Measurements from ENCODE around the gene SLC6A1. TPM values are rescaled to one million over a fixed set of nuclear protein-coding genes. Genes with fewer than 3 reads are reported as not detected.

Gene SLC6A1
- total RNA-seq, 1 experiment from 2014 or later: not detected

- ATAC-seq (peak; percentile 87), DNase-seq (ENCODE audit: low read depth, low spot score) (peak; percentile 50)
- peaks cover 3 to 10% of the 10 kb centered on the region in 2 experiments; a peak in 2 of 4 replicates for H3K4me1 ChIP-seq (ENCODE audit: control insufficient read depth in 1 of 2, insufficient read depth in 2 of 2, low read length in 2 of 2)
- intact Hi-C loops (cut with micrococcal nuclease): loop anchor here (1.0 to 5.0 kb wide), 4 partner anchors 95 to 592 kb away; no protein-coding TSS in a partner anchor
- no peaks in the 10 kb centered on the region for H4K20me1 ChIP-seq (ENCODE audit: insufficient read depth)
- peak overlapping the region; percentile 75 for H3K4me2 ChIP-seq (ENCODE audit: low read length)
- peak overlapping the region; percentile 80 for H2AFZ ChIP-seq (ENCODE audit: low read depth, low read length, poor library complexity, severe bottlenecking)
- H3K9me2 ChIP-seq (ENCODE audit: insufficient read depth): no peaks in the 10 kb centered on the region
- H3K27me3 ChIP-seq (ENCODE audit: insufficient read depth, low read length): peaks cover 5% of the 10 kb centered on the region; the same call in 1 of the 2 replicates
- H3K79me2 ChIP-seq (ENCODE audit: insufficient read depth, low read length): no peaks in the 10 kb centered on the region
- RAD21 ChIA-PET (ENCODE audit: low non-redundant PET in 1 of 2, low total read pairs in 2 of 2, uncharacterized antibody in 2 of 2, unreplicated experiment in 2 of 2): interaction anchor here (0.6 to 2.5 kb wide), 9 partner anchors 36 to 303 kb away, joined by 3 to 11 read pairs (median 5); no protein-coding TSS in a partner anchor
- BruUV-seq (replicated peaks): no TSS peak
- no peak overlapping the region for H3K9ac ChIP-seq (ENCODE audit: low read length)
- H3K36me3 ChIP-seq (ENCODE audit: control insufficient read depth in 1 of 2, insufficient read depth in 2 of 2, low read length in 2 of 2): no peaks in the 10 kb centered on the region
- H3K4me3 ChIP-seq (replicated peaks in 1 of 2; ENCODE audit: low read depth in 1 of 2, low read length in 2 of 2): peak overlapping the region in 1 of 2 experiments; percentile 25; a peak in 2 of 4 replicates
- POLR2A ChIA-PET: interaction anchor here (0.9 kb wide), 1 partner anchor 275 kb away, joined by 3 read pairs; no protein-coding TSS in a partner anchor
- CTCF ChIA-PET: interaction anchor here (0.7 to 3.5 kb wide), 27 partner anchors 10 to 310 kb away, joined by 3 to 47 read pairs (median 4); partner anchors contain the start of gene HRH1
- H3K9me3 ChIP-seq (ENCODE audit: control insufficient read depth in 1 of 2, insufficient read depth in 1 of 2, low read depth in 1 of 2, low read length in 2 of 2): peaks cover 0 to 5% of the 10 kb centered on the region in 2 experiments; a peak in 1 of 4 replicates
- H3K27ac ChIP-seq (ENCODE audit: low read depth, low read length): no peak overlapping the region; the same call in 1 of the 2 replicates
- TF ChIP-seq CTCF (IDR thresholded peaks at IDR 0.05 in 2 of 3, conservative IDR thresholded peaks at IDR 0.05 in 1 of 3; ENCODE audit: borderline replicate concordance in 1 of 3, insufficient read depth in 1 of 3, low read depth in 2 of 3, low read length in 2 of 3): peak; percentile 84 to 91 (median 84)
- TF ChIP-seq, protein P1, sequence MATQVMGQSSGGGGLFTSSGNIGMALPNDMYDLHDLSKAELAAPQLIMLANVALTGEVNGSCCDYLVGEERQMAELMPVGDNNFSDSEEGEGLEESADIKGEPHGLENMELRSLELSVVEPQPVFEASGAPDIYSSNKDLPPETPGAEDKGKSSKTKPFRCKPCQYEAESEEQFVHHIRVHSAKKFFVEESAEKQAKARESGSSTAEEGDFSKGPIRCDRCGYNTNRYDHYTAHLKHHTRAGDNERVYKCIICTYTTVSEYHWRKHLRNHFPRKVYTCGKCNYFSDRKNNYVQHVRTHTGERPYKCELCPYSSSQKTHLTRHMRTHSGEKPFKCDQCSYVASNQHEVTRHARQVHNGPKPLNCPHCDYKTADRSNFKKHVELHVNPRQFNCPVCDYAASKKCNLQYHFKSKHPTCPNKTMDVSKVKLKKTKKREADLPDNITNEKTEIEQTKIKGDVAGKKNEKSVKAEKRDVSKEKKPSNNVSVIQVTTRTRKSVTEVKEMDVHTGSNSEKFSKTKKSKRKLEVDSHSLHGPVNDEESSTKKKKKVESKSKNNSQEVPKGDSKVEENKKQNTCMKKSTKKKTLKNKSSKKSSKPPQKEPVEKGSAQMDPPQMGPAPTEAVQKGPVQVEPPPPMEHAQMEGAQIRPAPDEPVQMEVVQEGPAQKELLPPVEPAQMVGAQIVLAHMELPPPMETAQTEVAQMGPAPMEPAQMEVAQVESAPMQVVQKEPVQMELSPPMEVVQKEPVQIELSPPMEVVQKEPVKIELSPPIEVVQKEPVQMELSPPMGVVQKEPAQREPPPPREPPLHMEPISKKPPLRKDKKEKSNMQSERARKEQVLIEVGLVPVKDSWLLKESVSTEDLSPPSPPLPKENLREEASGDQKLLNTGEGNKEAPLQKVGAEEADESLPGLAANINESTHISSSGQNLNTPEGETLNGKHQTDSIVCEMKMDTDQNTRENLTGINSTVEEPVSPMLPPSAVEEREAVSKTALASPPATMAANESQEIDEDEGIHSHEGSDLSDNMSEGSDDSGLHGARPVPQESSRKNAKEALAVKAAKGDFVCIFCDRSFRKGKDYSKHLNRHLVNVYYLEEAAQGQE (IDR thresholded peaks at IDR 0.05; ENCODE audit: low read depth): no peak
- TF ChIP-seq, protein P2, sequence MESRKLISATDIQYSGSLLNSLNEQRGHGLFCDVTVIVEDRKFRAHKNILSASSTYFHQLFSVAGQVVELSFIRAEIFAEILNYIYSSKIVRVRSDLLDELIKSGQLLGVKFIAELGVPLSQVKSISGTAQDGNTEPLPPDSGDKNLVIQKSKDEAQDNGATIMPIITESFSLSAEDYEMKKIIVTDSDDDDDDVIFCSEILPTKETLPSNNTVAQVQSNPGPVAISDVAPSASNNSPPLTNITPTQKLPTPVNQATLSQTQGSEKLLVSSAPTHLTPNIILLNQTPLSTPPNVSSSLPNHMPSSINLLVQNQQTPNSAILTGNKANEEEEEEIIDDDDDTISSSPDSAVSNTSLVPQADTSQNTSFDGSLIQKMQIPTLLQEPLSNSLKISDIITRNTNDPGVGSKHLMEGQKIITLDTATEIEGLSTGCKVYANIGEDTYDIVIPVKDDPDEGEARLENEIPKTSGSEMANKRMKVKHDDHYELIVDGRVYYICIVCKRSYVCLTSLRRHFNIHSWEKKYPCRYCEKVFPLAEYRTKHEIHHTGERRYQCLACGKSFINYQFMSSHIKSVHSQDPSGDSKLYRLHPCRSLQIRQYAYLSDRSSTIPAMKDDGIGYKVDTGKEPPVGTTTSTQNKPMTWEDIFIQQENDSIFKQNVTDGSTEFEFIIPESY (IDR thresholded peaks at IDR 0.05; ENCODE audit: extremely low read depth, insufficient replicate concordance, low read length): no peak
- TF ChIP-seq ELF1 (IDR thresholded peaks at IDR 0.05; ENCODE audit: borderline replicate concordance, low read depth): no peak
- TF ChIP-seq EGR1 (IDR thresholded peaks at IDR 0.05; ENCODE audit: low read depth): no peak
- TF ChIP-seq EZH2 (IDR thresholded peaks at IDR 0.05): no peak
- TF ChIP-seq CBX3 (IDR thresholded peaks at IDR 0.05; ENCODE audit: low read depth): no peak
- TF ChIP-seq POLR2A (IDR thresholded peaks at IDR 0.05; ENCODE audit: borderline replicate concordance, extremely low read depth, insufficient read depth, insufficient read length): no peak
- no peak for TF ChIP-seq ZNF274 (IDR thresholded peaks at IDR 0.05; ENCODE audit: low read depth, low read length)
- peak; percentile 98 for TF ChIP-seq RAD21 (IDR thresholded peaks at IDR 0.05; ENCODE audit: low read depth)
- TF ChIP-seq YY1 (IDR thresholded peaks at IDR 0.05; ENCODE audit: extremely low read depth, insufficient replicate concordance, low read depth, low read length): no peak
- no peak for TF ChIP-seq SRF (IDR thresholded peaks at IDR 0.05; ENCODE audit: low read depth)
- TF ChIP-seq ATF3 (IDR thresholded peaks at IDR 0.05): no peak
- TF ChIP-seq TCF7L2 (IDR thresholded peaks at IDR 0.05; ENCODE audit: borderline replicate concordance, extremely low read depth, insufficient read depth, insufficient read length): no peak
- no peak for TF ChIP-seq ZFX (IDR thresholded peaks at IDR 0.05)
- no peak for TF ChIP-seq EZH2phosphoT487 (IDR thresholded peaks at IDR 0.05; ENCODE audit: borderline replicate concordance)
- TF ChIP-seq SP1 (IDR thresholded peaks at IDR 0.05; ENCODE audit: low read depth): no peak
- no peak for TF ChIP-seq SIN3A (IDR thresholded peaks at IDR 0.05; ENCODE audit: low read depth)
Measured at GRCh38 chr3:11060500-11061251, 68.1 kb downstream of the SLC6A1 start.

Measured in HCT116 (cell line).